WTC11 (cell line): ENCODE measurements around the gene CACNG4. TPM values are rescaled to one million over a fixed set of nuclear protein-coding genes. Genes with fewer than 3 reads are reported as not detected.

Experiments
- ATAC-seq: fragments of 200-7000 bp; cut with Tn5 transposase; 2 replicates; pipeline ENCODE4 v1.10.0; 2021; ENCODE audit warnings: mild to moderate bottlenecking, moderate library complexity
- CTCF ChIA-PET: fragments of 300-600 bp; sonication (Branson Sonifier 250); formaldehyde crosslinking; loops from one replicate; lab custom pipeline; 2021; ENCODE audit warnings: antibody characterized with exemption; lab: Charles Lee
- POLR2A ChIA-PET: fragments of 350-600 bp; sonication (Branson Sonifier 250); formaldehyde crosslinking; loops from one replicate; lab custom pipeline; 2021; ENCODE audit warnings: antibody characterized with exemption; lab: Charles Lee
- DNase-seq: peaks from one replicate; pipeline ENCODE4 v3.0.0; 2021; ENCODE audit warnings: low spot score
- H3K27ac Mint-ChIP-seq: 2 replicates; pipeline ENCODE4 v1.8.0; 2021; ENCODE audit warnings: mixed read lengths
- H3K27me3 Mint-ChIP-seq: 2 replicates; pipeline ENCODE4 v1.8.0; 2021; ENCODE audit warnings: low read depth, mild to moderate bottlenecking, moderate library complexity, mixed read lengths
- H3K36me3 Mint-ChIP-seq: 2 replicates; pipeline ENCODE4 v1.8.0; 2021; ENCODE audit warnings: mixed read lengths
- H3K4me1 Mint-ChIP-seq: 2 replicates; pipeline ENCODE4 v1.8.0; 2022; ENCODE audit warnings: mixed read lengths
- H3K4me3 Mint-ChIP-seq: 2 replicates; pipeline ENCODE4 v1.8.0; 2021; ENCODE audit warnings: mild to moderate bottlenecking, moderate library complexity, mixed read lengths
- H3K9me3 Mint-ChIP-seq: 2 replicates; pipeline ENCODE4 v1.8.0; 2021; ENCODE audit warnings: mixed read lengths
- ETV6 ChIP-seq: sonication (generic); formaldehyde crosslinking; IDR thresholded peaks from 2 replicates; pipeline ENCODE4 v1.8.1; 2022; ENCODE audit warnings: mild to moderate bottlenecking, missing genetic modification reagents
- GRHL2 ChIP-seq: fragments of 250-450 bp; sonication (Bioruptor Pico); IDR thresholded peaks from 2 replicates; pipeline ENCODE4 v1.8.0; 2022; ENCODE audit warnings: mild to moderate bottlenecking, moderate library complexity; ENCODE audit not compliant: insufficient replicate concordance, severe bottlenecking
- NFE2L1 ChIP-seq: sonication (generic); formaldehyde crosslinking; IDR thresholded peaks from 2 replicates; pipeline ENCODE4 v1.8.1; 2023; ENCODE audit warnings: missing genetic modification reagents
- OVOL2 ChIP-seq: fragments of 250-450 bp; sonication (Bioruptor Pico); IDR thresholded peaks from 2 replicates; pipeline ENCODE4 v1.9.0; 2021; ENCODE audit warnings: mild to moderate bottlenecking, borderline replicate concordance
- RELA ChIP-seq: sonication (generic); formaldehyde crosslinking; IDR thresholded peaks from 2 replicates; pipeline ENCODE4 v1.8.1; 2022; ENCODE audit warnings: missing genetic modification reagents, mild to moderate bottlenecking, borderline replicate concordance
- SMAD3 ChIP-seq: sonication (generic); formaldehyde crosslinking; IDR thresholded peaks from 2 replicates; pipeline ENCODE4 v1.8.0; 2022; ENCODE audit warnings: missing genetic modification reagents, mild to moderate bottlenecking, borderline replicate concordance
- SMAD4 ChIP-seq: sonication (generic); formaldehyde crosslinking; IDR thresholded peaks from 2 replicates; pipeline ENCODE4 v1.8.0; 2022; ENCODE audit warnings: mild to moderate bottlenecking, missing genetic modification reagents
- TEAD4 ChIP-seq: sonication (generic); formaldehyde crosslinking; IDR thresholded peaks from 2 replicates; pipeline ENCODE4 v1.8.0; 2022; ENCODE audit warnings: mild to moderate bottlenecking, missing genetic modification reagents
- ZBTB21 ChIP-seq: sonication (generic); formaldehyde crosslinking; IDR thresholded peaks from 2 replicates; pipeline ENCODE4 v1.8.1; 2023; ENCODE audit warnings: mild to moderate bottlenecking, missing genetic modification reagents, borderline replicate concordance
- ZNF121 ChIP-seq: sonication (generic); formaldehyde crosslinking; IDR thresholded peaks from 2 replicates; pipeline ENCODE4 v1.8.0; 2023; ENCODE audit warnings: missing genetic modification reagents
- ZNF138 ChIP-seq: sonication (generic); formaldehyde crosslinking; conservative IDR thresholded peaks from 2 replicates; pipeline ENCODE4 v1.8.1; 2022; ENCODE audit warnings: mild to moderate bottlenecking, moderate library complexity, missing genetic modification reagents
- ZNF263 ChIP-seq: sonication (generic); formaldehyde crosslinking; IDR thresholded peaks from 2 replicates; pipeline ENCODE4 v1.8.1; 2022; ENCODE audit warnings: low read depth, mild to moderate bottlenecking, moderate library complexity, missing genetic modification reagents
- ZNF423 ChIP-seq: fragments of 250-450 bp; sonication (Bioruptor Pico); IDR thresholded peaks from 2 replicates; pipeline ENCODE4 v2.1.2; 2022; ENCODE audit warnings: mild to moderate bottlenecking, moderate library complexity
- total RNA-seq: library from RNA; stranded (reverse); gene quantifications from 3 replicates; pipeline ENCODE4 v1.2.3, GENCODE V29; 2021
- TF ChIP-seq, protein P1 (sequence below): sonication (generic); formaldehyde crosslinking; IDR thresholded peaks from 2 replicates; pipeline ENCODE4 v1.8.1; 2022; ENCODE audit warnings: missing genetic modification reagents, borderline replicate concordance
- TF ChIP-seq, protein P2 (sequence below): sonication (generic); formaldehyde crosslinking; IDR thresholded peaks from 2 replicates; pipeline ENCODE4 v1.8.0; 2022; ENCODE audit warnings: mild to moderate bottlenecking, missing genetic modification reagents
- TF ChIP-seq, protein P3 (sequence below): sonication (generic); formaldehyde crosslinking; IDR thresholded peaks from 2 replicates; pipeline ENCODE4 v1.8.1; 2023; ENCODE audit warnings: mild to moderate bottlenecking, missing genetic modification reagents, moderate library complexity
- TF ChIP-seq, protein P4 (sequence below): sonication (generic); formaldehyde crosslinking; IDR thresholded peaks from 2 replicates; pipeline ENCODE4 v1.8.1; 2022; ENCODE audit warnings: mild to moderate bottlenecking, missing genetic modification reagents, moderate library complexity, borderline replicate concordance
- TF ChIP-seq, protein P5 (sequence below): sonication (generic); formaldehyde crosslinking; conservative IDR thresholded peaks from 2 replicates; pipeline ENCODE4 v1.8.1; 2023; ENCODE audit warnings: mild to moderate bottlenecking, low read depth, missing genetic modification reagents, moderate library complexity
- TF ChIP-seq, protein P6 (sequence below): fragments of 200-600 bp; IDR thresholded peaks from 2 replicates; pipeline ENCODE4 v1.8.0; 2022; ENCODE audit warnings: antibody characterized with exemption
- TF ChIP-seq, protein P7 (sequence below): sonication (generic); formaldehyde crosslinking; IDR thresholded peaks from 2 replicates; pipeline ENCODE4 v1.8.1; 2023; ENCODE audit warnings: mild to moderate bottlenecking, missing genetic modification reagents, moderate library complexity
- TF ChIP-seq, protein P8 (sequence below): sonication (generic); formaldehyde crosslinking; IDR thresholded peaks from 2 replicates; pipeline ENCODE4 v1.8.1; 2022; ENCODE audit warnings: low read depth, mild to moderate bottlenecking, moderate library complexity, missing genetic modification reagents, borderline replicate concordance
- TF ChIP-seq, protein P9 (sequence below): sonication (generic); formaldehyde crosslinking; IDR thresholded peaks from 2 replicates; pipeline ENCODE4 v1.8.0; 2023; ENCODE audit warnings: missing genetic modification reagents

Gene CACNG4
- total RNA-seq, 1 experiment from 2014 or later = 3.4 TPM

DNA sequence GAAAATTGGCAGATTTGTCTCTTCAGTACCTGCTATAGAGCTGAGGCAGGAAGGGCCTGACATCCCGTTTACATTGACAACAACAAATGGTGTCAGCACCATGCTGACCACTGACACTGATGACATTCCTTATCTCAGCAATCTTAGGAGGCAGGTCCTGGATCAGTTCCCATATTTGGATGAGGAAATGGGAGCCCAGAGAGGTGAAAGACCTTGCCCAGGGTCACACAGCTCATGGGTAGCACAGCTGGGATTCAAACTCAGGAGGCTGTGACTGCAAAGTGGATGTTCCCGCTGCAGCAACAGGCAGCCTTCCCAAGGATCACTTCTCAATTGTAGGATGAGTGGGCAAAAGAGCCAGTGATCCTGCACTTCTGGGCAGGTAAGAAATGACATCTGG is 30.5 kb upstream of the CACNG4 start:
- no peak for DNase-seq
- POLR2A ChIA-PET = no interaction called here
- TF ChIP-seq ZNF263 (CRISPR knock-in tag) (no peak), SMAD3 (CRISPR knock-in tag) (no peak), ZBTB21 (CRISPR knock-in tag) (no peak), ETV6 (CRISPR knock-in tag) (no peak), TEAD4 (CRISPR knock-in tag) (no peak), RELA (CRISPR knock-in tag) (no peak), ZNF138 (CRISPR knock-in tag) (no peak), GRHL2 (CRISPR knock-in tag) (no peak), OVOL2 (CRISPR knock-in tag) (no peak), NFE2L1 (CRISPR knock-in tag) (no peak)
- TF ChIP-seq, protein P1, sequence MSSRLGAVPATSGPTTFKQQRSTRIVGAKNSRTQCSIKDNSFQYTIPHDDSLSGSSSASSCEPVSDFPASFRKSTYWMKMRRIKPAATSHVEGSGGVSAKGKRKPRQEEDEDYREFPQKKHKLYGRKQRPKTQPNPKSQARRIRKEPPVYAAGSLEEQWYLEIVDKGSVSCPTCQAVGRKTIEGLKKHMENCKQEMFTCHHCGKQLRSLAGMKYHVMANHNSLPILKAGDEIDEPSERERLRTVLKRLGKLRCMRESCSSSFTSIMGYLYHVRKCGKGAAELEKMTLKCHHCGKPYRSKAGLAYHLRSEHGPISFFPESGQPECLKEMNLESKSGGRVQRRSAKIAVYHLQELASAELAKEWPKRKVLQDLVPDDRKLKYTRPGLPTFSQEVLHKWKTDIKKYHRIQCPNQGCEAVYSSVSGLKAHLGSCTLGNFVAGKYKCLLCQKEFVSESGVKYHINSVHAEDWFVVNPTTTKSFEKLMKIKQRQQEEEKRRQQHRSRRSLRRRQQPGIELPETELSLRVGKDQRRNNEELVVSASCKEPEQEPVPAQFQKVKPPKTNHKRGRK (CRISPR knock-in tag) = no peak
- TF ChIP-seq, protein P2, sequence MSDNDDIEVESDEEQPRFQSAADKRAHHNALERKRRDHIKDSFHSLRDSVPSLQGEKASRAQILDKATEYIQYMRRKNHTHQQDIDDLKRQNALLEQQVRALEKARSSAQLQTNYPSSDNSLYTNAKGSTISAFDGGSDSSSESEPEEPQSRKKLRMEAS (CRISPR knock-in tag) = no peak
- TF ChIP-seq, protein P3, sequence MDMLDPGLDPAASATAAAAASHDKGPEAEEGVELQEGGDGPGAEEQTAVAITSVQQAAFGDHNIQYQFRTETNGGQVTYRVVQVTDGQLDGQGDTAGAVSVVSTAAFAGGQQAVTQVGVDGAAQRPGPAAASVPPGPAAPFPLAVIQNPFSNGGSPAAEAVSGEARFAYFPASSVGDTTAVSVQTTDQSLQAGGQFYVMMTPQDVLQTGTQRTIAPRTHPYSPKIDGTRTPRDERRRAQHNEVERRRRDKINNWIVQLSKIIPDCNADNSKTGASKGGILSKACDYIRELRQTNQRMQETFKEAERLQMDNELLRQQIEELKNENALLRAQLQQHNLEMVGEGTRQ (CRISPR knock-in tag) = no peak
- ATAC-seq = no peak
- CTCF ChIA-PET = interaction anchor here (0.5 kb wide), 1 partner anchor 175 kb away, joined by 3 read pairs; no protein-coding TSS in a partner anchor
- Mint-ChIP-seq H3K4me3 (no peak overlapping the region), H3K9me3 (peaks cover 43% of the 10 kb centered on the region), H3K4me1 (no peaks in the 10 kb centered on the region), H3K27ac (no peak overlapping the region), H3K36me3 (peaks cover 20% of the 10 kb centered on the region), H3K27me3 (no peaks in the 10 kb centered on the region; the same call in 1 of the 2 replicates)

DNA sequence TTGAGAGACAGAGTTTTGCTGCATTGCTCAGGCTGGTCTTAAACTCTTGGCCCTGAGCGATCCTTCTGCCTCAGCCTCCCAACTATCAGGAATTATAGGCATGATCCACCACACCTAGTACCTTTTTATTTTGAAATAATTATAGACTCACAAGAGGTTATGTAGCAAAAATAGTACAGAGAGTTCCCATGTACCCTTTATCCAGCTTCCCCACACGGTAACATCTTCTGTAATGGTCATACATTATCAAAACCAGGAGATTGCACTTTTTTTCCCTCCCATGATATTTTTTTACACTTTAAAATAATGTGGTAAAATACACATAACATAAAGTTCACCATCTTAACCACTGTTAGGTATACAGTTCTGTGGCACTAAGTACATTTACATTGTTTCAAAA is 28.8 kb upstream of the CACNG4 start:
- Mint-ChIP-seq H3K9me3 (peaks cover 43% of the 10 kb centered on the region), H3K36me3 (peaks cover 20% of the 10 kb centered on the region), H3K4me3 (no peak overlapping the region), H3K27me3 (no peaks in the 10 kb centered on the region; the same call in 1 of the 2 replicates), H3K27ac (no peak overlapping the region), H3K4me1 (no peaks in the 10 kb centered on the region)
- CTCF ChIA-PET = no interaction called here
- POLR2A ChIA-PET = no interaction called here
- ATAC-seq (no peak), DNase-seq (no peak)
- TF ChIP-seq, protein P4, sequence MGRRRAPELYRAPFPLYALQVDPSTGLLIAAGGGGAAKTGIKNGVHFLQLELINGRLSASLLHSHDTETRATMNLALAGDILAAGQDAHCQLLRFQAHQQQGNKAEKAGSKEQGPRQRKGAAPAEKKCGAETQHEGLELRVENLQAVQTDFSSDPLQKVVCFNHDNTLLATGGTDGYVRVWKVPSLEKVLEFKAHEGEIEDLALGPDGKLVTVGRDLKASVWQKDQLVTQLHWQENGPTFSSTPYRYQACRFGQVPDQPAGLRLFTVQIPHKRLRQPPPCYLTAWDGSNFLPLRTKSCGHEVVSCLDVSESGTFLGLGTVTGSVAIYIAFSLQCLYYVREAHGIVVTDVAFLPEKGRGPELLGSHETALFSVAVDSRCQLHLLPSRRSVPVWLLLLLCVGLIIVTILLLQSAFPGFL = no peak
- TF ChIP-seq, protein P5, sequence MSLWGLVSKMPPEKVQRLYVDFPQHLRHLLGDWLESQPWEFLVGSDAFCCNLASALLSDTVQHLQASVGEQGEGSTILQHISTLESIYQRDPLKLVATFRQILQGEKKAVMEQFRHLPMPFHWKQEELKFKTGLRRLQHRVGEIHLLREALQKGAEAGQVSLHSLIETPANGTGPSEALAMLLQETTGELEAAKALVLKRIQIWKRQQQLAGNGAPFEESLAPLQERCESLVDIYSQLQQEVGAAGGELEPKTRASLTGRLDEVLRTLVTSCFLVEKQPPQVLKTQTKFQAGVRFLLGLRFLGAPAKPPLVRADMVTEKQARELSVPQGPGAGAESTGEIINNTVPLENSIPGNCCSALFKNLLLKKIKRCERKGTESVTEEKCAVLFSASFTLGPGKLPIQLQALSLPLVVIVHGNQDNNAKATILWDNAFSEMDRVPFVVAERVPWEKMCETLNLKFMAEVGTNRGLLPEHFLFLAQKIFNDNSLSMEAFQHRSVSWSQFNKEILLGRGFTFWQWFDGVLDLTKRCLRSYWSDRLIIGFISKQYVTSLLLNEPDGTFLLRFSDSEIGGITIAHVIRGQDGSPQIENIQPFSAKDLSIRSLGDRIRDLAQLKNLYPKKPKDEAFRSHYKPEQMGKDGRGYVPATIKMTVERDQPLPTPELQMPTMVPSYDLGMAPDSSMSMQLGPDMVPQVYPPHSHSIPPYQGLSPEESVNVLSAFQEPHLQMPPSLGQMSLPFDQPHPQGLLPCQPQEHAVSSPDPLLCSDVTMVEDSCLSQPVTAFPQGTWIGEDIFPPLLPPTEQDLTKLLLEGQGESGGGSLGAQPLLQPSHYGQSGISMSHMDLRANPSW (CRISPR knock-in tag) = no peak
- TF ChIP-seq, protein P6, sequence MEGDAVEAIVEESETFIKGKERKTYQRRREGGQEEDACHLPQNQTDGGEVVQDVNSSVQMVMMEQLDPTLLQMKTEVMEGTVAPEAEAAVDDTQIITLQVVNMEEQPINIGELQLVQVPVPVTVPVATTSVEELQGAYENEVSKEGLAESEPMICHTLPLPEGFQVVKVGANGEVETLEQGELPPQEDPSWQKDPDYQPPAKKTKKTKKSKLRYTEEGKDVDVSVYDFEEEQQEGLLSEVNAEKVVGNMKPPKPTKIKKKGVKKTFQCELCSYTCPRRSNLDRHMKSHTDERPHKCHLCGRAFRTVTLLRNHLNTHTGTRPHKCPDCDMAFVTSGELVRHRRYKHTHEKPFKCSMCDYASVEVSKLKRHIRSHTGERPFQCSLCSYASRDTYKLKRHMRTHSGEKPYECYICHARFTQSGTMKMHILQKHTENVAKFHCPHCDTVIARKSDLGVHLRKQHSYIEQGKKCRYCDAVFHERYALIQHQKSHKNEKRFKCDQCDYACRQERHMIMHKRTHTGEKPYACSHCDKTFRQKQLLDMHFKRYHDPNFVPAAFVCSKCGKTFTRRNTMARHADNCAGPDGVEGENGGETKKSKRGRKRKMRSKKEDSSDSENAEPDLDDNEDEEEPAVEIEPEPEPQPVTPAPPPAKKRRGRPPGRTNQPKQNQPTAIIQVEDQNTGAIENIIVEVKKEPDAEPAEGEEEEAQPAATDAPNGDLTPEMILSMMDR = no peak
- TF ChIP-seq, protein P1 (CRISPR knock-in tag) = no peak
- TF ChIP-seq ZNF423 (CRISPR knock-in tag) (no peak), SMAD4 (no peak), ZNF121 (CRISPR knock-in tag) (no peak)
- TF ChIP-seq, protein P7, sequence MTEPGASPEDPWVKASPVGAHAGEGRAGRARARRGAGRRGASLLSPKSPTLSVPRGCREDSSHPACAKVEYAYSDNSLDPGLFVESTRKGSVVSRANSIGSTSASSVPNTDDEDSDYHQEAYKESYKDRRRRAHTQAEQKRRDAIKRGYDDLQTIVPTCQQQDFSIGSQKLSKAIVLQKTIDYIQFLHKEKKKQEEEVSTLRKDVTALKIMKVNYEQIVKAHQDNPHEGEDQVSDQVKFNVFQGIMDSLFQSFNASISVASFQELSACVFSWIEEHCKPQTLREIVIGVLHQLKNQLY (CRISPR knock-in tag) = no peak
- TF ChIP-seq, protein P8, sequence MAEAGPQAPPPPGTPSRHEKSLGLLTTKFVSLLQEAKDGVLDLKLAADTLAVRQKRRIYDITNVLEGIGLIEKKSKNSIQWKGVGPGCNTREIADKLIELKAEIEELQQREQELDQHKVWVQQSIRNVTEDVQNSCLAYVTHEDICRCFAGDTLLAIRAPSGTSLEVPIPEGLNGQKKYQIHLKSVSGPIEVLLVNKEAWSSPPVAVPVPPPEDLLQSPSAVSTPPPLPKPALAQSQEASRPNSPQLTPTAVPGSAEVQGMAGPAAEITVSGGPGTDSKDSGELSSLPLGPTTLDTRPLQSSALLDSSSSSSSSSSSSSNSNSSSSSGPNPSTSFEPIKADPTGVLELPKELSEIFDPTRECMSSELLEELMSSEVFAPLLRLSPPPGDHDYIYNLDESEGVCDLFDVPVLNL (CRISPR knock-in tag) = no peak
- TF ChIP-seq, protein P9, sequence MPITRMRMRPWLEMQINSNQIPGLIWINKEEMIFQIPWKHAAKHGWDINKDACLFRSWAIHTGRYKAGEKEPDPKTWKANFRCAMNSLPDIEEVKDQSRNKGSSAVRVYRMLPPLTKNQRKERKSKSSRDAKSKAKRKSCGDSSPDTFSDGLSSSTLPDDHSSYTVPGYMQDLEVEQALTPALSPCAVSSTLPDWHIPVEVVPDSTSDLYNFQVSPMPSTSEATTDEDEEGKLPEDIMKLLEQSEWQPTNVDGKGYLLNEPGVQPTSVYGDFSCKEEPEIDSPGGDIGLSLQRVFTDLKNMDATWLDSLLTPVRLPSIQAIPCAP (CRISPR knock-in tag) = no peak
